Measurements from ENCODE around the gene AEBP2. TPM values are rescaled to one million over a fixed set of nuclear protein-coding genes. Genes with fewer than 3 reads are reported as not detected.

Gene AEBP2
- total and polyA plus RNA-seq, 2 of the 8 experiments (the other 6 are each of a cell fraction or from before 2014, with no cell fraction given) = 13.6 to 61.4 TPM

DNA sequence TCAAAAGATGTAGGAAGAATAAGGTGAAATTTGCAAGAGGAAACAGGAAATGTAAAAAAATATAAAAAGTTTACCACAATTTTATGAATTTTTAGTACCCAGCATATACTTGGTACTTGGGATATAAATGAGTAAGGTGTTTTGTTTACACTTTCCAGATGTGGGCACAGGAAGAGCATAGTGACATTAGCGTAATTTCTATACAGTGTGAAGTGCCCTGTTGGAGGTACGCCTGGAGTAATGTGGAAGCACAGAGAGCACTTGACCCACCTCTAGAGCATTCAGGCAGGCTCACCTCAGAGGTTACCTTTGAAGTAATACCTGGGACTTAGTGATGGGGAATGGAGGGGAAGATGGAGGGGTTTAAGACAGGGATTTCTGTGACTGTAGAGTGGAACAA lies 89.5 kb downstream of the AEBP2 start (continued):
- TF ChIP-seq JUND (IDR thresholded peaks at IDR 0.05; ENCODE audit: low read length) (no peak), RXRA (IDR thresholded peaks at IDR 0.05; ENCODE audit: insufficient read depth, low read depth, low read length) (no peak), SP1 (IDR thresholded peaks at IDR 0.05; ENCODE audit: low read depth, low read length) (no peak), CHD2 (IDR thresholded peaks at IDR 0.05; ENCODE audit: low read length) (no peak), SAP30 (IDR thresholded peaks at IDR 0.05; ENCODE audit: insufficient read depth, insufficient replicate concordance, low read length) (no peak)

Measured in H1 (cell line).